DMS153 treated with DMSO at 0.1 percent for 48 hours (cell line): ENCODE measurements around the gene TPRN.

Source experiments
- DNase-seq: peaks from one replicate; lab custom pipeline; 2025; ENCODE audit not compliant: unreplicated experiment; lab: John Stamatoyannopoulos, UW

The TPRN gene

GRCh38 chr9:137190315-137190856, 10.2 kb downstream of the TPRN start:
- DNase-seq, result no peak

DNA sequence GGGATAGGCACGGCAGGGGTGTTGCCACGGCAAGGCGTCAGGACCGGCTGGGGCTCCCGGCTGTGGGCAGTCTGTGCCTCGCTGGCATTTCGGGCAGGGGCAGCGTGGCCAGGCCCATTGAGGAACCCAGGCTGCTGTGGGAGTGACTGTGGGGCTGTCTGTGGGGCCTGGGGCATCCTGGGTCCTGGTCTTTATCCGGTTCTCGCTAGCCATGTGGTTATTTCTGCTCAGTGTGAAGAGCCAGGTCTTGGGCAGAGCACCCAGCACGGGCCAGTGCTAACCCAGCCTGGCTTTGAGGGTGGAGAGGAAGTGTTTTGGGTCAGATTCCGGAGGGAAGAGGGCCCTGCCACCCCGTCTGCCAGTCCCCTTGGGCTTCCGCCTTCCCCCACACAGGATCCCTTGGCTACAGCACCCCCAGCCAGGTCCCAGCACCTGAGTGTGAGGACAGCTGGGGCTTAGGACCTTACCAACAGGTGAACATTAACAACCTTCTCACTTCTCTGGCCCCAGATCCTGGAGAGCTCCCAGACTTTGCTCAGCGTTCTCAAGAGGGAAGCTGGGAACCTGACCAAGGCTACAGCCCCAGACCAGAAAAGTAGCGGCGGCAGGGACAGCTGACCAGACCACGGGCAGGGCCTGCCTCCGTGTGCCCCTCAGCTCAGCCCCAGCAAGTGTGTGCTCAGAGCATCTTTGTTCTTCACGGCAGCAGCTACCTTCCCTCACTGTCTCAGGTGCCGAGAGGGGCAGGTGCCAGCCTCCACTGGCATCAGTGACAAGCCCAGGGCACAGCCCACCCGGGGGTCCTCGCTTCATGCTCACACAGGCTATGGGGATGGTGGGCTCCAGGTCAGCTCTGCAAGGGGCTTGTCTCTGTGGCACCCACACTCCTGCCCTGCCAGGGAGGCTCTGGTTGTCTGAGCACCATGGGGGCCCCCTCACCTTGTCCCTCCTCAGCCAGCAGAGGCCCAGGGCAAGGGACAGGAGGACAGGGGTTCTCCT, 10.9 kb downstream of the TPRN start:
- no peak for DNase-seq

GRCh38 chr9:137188490-137189296, 11.8 kb downstream of the TPRN start, which contains the start of the genes ANAPC2 and SSNA1:
Gene ANAPC2, minus strand, starts transcription at chr9:137188560. Its CDS starts 28 bp downstream, at chr9:137188532.
Gene SSNA1, plus strand, starts transcription at chr9:137188676. Its CDS starts 51 bp downstream, at chr9:137188727.
- DNase-seq, result peak; percentile 79

DNA sequence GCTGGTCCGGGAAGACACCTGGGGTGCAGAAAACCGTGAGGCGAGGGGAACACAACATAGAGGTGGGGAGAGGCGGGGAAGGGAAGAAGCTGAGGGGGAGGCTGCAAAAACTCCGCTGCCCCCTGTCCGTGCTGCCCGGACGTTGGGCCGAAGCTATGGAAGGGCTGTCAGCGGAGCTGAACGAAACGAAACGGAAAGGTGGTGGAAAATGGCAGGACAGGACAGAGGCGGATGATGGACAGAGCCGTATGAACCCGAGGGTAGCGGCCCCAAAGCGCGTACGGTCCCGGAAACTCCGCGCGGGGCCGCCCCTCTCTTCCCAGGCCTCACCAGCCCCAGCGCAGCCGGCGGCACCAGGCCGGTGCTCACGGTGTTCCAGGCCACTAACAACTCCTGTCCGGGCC, 12.5 kb downstream of the TPRN start:
- no peak for DNase-seq

- no peak for DNase-seq
Measured at GRCh38 chr9:137187386-137187785, 13.2 kb downstream of the TPRN start.

GRCh38 chr9:137186385-137186784, 14.2 kb downstream of the TPRN start:
- no peak for DNase-seq

DNA sequence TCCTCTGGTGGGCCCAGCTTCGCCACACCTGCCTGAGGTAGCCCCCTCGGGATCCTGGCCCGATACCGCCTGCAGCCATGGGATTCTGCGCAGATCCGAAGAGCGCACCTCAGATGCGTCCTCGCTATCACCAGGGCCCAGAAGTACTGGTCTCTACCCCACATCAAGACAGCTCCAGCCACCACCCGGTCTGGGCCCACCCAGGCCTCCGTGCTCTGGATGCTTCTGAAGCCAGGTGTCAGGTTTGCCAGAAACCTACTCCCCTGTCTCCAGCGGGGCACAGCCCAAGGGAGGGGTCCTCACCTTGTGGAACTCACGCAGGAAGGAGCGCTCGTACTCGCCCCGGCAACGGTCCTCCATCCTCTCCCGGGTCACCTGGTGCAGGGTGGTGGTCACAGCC, 14.6 kb downstream of the TPRN start:
- no peak for DNase-seq

GRCh38 chr9:137184881-137185660, 15.5 kb downstream of the TPRN start:
- DNase-seq, result no peak

DNA sequence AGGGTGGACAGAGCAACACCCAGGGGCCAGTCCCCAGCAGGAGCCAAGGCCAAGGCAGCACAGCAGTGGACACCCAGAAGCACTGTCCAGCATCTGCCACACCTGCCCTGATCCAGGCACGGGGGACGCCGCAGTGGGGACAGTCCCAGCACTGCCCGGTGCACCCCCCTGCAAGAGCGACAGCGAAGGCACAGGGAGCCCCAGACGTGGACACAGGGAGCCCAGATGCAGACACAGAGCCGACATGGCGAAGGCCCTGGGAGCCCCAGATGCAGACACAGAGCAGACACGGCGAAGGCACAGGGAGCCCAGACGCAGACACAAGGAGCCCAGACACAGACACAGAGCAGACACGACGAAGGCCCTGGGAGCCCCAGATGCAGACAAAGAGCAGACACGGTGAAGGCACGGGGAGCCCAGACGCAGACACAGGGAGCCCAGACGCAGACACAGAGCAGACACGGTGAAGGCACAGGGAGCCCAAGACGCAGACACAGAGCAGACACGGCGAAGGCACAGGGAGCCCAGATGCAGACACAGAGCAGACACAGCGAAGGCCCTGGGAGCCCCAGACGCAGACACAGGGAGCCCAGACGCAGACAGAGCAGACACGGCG, 16.5 kb downstream of the TPRN start:
- DNase-seq, result no peak

- no peak for DNase-seq
Measured at GRCh38 chr9:137182836-137183235, 17.7 kb downstream of the TPRN start.

- no peak for DNase-seq
Measured at GRCh38 chr9:137181680-137182079, 18.9 kb downstream of the TPRN start.

DNA sequence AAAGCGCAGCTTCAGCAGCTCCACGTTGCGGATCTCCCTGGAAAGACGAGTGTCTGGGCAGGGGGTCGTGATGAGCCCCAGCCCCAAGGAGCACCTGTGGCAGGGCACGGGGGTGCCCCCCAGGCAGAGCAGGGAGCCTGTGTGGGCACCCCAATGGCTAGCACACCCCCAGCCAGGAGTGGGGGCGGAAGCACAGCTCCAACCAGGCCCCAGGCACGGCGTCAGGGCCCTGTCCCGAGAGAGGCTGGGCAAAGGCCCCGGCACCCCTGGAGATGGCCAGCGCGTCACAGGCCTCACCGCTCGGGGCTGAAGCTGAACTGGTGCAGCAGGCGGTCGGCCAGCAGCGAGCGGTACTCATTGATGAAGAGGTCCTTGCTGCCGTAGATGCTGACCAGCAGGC, 20.1 kb downstream of the TPRN start:
- DNase-seq, result no peak

- no peak for DNase-seq
Measured at GRCh38 chr9:137179761-137180160, 20.8 kb downstream of the TPRN start.

DNA sequence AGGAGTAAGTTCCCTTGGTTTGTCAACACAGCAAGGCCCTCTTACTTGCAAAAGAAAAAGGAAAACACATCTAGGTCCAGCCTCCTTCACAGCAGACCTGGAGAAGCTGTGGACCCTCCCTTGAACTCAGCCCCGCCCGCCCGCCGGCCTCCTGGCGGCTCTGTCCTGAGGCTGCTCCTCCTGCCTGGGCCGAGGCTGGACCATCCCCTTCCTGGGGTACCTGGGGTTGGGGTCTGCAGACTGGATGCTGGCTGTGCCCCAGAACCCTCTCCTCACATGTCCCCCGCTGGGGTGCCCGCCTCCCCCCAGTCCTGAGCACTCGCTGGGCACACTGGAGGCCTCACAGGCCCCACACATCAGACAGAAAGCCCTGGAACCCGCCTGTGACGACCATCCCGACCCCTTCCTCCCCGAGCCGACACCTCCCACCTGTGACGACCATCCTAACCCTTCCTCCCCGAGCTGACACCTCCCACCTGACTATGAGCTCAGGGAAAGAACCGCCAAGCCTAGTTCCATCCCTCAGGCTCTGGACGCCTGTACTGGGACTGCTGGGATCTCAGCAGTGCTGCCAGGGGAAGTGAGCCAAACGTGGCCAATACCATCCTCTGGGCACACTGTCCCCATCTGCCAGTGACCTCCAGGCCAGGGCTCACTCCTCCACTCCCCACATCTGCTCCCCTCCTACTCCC, 21.5 kb downstream of the TPRN start:
- no peak for DNase-seq

GRCh38 chr9:137178201-137178938, 22.2 kb downstream of the TPRN start:
- DNase-seq, result no peak

- no peak for DNase-seq
Measured at GRCh38 chr9:137176302-137177182, 24.0 kb downstream of the TPRN start.

GRCh38 chr9:137175345-137175961, 25.1 kb downstream of the TPRN start:
- no peak for DNase-seq
